Stomach (tissue), 9 donors: ENCODE results near the gene DIPK1A. TPM values are rescaled to one million over a fixed set of nuclear protein-coding genes. Genes with fewer than 3 reads are reported as not detected.

Experiments
- DNase-seq, 2 donors: peaks; one replicate each; pipeline versions ENCODE4 v3.0.0 to v3.0.0-alpha.2; 2013 to 2019
- H3K27ac ChIP-seq, 5 donors: fragments of 200-600 bp in 4 of 5; sonication (generic) in 4 of 5; one replicate each; pipeline ENCODE4 v1.5.1; 2013 to 2019; ENCODE audit warnings: mild to moderate bottlenecking in 1 of 5, moderate library complexity in 1 of 5
- H3K27me3 ChIP-seq, 3 donors: fragments of 200-600 bp; sonication (generic); one replicate each; pipeline ENCODE4 v1.5.1; 2017 to 2019; ENCODE audit warnings: mixed run types in 1 of 3
- H3K36me3 ChIP-seq, 4 donors: fragments of 200-600 bp; sonication (generic); 1 replicate in 3 of 4; 2 replicates in 1 of 4; pipeline ENCODE4 v1.5.1; 2016 to 2019
- H3K4me1 ChIP-seq, 4 donors: fragments of 200-600 bp; sonication (generic); one replicate each; pipeline ENCODE4 v1.5.1; 2016 to 2019
- H3K4me3 ChIP-seq, 4 donors: fragments of 200-600 bp; sonication (generic) in 3 of 4; one replicate each; pipeline ENCODE4 v1.5.1; 2016 to 2019; ENCODE audit warnings: mild to moderate bottlenecking in 1 of 4
- H3K9me3 ChIP-seq, 4 donors: fragments of 200-600 bp; sonication (generic); one replicate each; pipeline ENCODE4 v1.5.1; 2016 to 2019
- EP300 ChIP-seq: sonication (generic); formaldehyde crosslinking; IDR thresholded peaks from one replicate; pipeline ENCODE4 v1.6.1; 2017; ENCODE audit warnings: antibody characterized with exemption
- POLR2A ChIP-seq, 4 donors: fragments of 450-650 bp; IDR thresholded peaks; one replicate each; pipeline ENCODE4 v1.6.1; 2016; ENCODE audit warnings: antibody characterized with exemption in 4 of 4, control low read depth in 2 of 4, mild to moderate bottlenecking in 1 of 4, moderate library complexity in 1 of 4
- POLR2AphosphoS5 ChIP-seq, 3 donors: sonication (generic); formaldehyde crosslinking; IDR thresholded peaks; one replicate each; pipeline ENCODE4 v1.6.1; 2016; ENCODE audit warnings: antibody characterized with exemption in 3 of 3
- WGBS, 5 donors: extraction: QIAGEN DNeasy Blood & Tissue Kit in 3 of 5; methylation state at CpG; one replicate each; pipeline versions ENCODE4 v1.1.5 to v1.1.7; 2013 to 2018; 5-methylcytosine and 5-hydroxymethylcytosine counted together
- intact Hi-C: fragments of 100-400 bp; cut with DNase I; formaldehyde crosslinking; loops from one replicate; pipeline ENCODE4 v1.15.1; 2023; ENCODE audit warnings: low total_unique reads
- polyA plus RNA-seq, 3 donors: library from polyadenylated mRNA; stranded (reverse); fragments of 200-250 nt; gene quantifications; one replicate each; pipeline ENCODE4 v1.2.3, GENCODE V29; 2013
- total RNA-seq, 5 donors: library from RNA; depleted of rRNA; stranded (reverse); fragments of >200 nt; gene quantifications; one replicate each; pipeline versions ENCODE4 v1.1.0 to v1.2.3, GENCODE V29; 2014 to 2016
- TF ChIP-seq, protein P1 (sequence below), 7 experiments: fragments of 450-650 bp in 4 of 7; fragments of 200-600 bp in 3 of 7; sonication (generic) in 3 of 7; IDR thresholded peaks; one replicate each; pipeline ENCODE4 v1.5.1; 2016 to 2019; ENCODE audit warnings: antibody characterized with exemption in 7 of 7, control low read depth in 2 of 7, mild to moderate bottlenecking in 1 of 7
- donor health status: healthy with polysubstance abuse.
- donor health status: Bipolar disorder and iron deficiency.
- donor health status: healthy.

DIPK1A gene
- total and polyA plus RNA-seq, 8 donors = 2.0 to 15.5 (median 5.0) TPM

DNA sequence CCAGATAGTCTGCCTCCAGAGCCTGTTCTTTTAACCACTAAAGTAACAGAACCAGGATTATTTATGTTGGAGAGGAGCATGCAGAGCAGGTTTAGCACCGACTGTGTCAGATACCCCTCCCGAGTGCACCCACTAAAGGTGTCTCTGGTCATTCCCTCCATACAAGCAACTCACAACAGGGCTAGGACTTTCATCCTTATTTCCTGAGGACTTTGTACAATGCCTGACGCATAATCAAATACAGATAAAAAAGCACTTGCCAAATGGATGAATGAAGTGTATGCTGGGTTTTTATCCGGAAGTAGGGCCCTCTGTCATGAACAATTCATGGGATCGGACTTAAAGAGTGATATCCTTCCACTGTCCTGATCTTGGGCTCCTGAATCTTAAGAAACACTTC lies 103.4 kb downstream of the DIPK1A start:
- peak in 1 of 2 donors; percentile 55 for DNase-seq
- TF ChIP-seq, protein P1, sequence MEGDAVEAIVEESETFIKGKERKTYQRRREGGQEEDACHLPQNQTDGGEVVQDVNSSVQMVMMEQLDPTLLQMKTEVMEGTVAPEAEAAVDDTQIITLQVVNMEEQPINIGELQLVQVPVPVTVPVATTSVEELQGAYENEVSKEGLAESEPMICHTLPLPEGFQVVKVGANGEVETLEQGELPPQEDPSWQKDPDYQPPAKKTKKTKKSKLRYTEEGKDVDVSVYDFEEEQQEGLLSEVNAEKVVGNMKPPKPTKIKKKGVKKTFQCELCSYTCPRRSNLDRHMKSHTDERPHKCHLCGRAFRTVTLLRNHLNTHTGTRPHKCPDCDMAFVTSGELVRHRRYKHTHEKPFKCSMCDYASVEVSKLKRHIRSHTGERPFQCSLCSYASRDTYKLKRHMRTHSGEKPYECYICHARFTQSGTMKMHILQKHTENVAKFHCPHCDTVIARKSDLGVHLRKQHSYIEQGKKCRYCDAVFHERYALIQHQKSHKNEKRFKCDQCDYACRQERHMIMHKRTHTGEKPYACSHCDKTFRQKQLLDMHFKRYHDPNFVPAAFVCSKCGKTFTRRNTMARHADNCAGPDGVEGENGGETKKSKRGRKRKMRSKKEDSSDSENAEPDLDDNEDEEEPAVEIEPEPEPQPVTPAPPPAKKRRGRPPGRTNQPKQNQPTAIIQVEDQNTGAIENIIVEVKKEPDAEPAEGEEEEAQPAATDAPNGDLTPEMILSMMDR (IDR thresholded peaks at IDR 0.05) = no peak
- TF ChIP-seq POLR2AphosphoS5 (IDR thresholded peaks at IDR 0.05) = peak in 1 of 3 donors; percentile 8
- TF ChIP-seq POLR2A (IDR thresholded peaks at IDR 0.05) = no peak
- TF ChIP-seq EP300 = no peak
- WGBS, 5 donors = 31 to 56% (median 45%) methylated on average over 5 of the region's 5 CpGs
- Histone ChIP-seq H3K27ac (peak overlapping the region in 3 of 5 donors; percentile 20 to 55 (median 40)), H3K36me3 (no peaks in the 10 kb centered on the region), H3K4me3 (no peak overlapping the region), H3K27me3 (no peaks in the 10 kb centered on the region), H3K4me1 (peaks cover 0 to 24% (median 0%) of the 10 kb centered on the region in 4 donors), H3K9me3 (no peaks in the 10 kb centered on the region)
- intact Hi-C loops = loop anchor here (5.0 kb wide), 1 partner anchor 134 kb away; no protein-coding TSS in a partner anchor

DNA sequence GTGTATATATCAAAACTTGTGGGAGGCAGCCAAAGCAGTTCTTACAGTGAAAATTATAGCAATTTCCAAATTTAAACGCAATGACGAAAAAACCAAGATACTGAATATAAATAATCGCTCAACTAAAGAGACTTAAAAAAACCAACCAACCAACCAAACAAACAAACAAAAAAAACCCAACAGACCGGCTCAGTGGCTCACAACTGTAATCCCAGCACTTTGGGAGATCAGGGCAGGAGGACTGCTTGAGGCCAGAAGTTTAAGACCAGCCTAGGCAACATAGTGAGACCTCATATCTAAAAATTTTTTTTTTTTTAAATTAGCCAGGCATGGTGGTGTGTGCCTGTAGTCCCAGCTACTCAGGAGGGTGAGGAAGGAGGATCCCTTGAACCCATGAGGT lies 106.0 kb downstream of the DIPK1A start:
- TF ChIP-seq EP300 (no peak), POLR2AphosphoS5 (IDR thresholded peaks at IDR 0.05) (no peak), POLR2A (IDR thresholded peaks at IDR 0.05) (no peak)
- TF ChIP-seq, protein P1 (IDR thresholded peaks at IDR 0.05) = no peak
- Histone ChIP-seq H3K4me3 (no peak overlapping the region), H3K36me3 (peaks cover 0 to 2% (median under 1%) of the 10 kb centered on the region in 4 donors), H3K27me3 (no peaks in the 10 kb centered on the region), H3K4me1 (peaks cover 0 to 24% (median 3%) of the 10 kb centered on the region in 4 donors), H3K9me3 (no peaks in the 10 kb centered on the region), H3K27ac (no peak overlapping the region)
- intact Hi-C loops = loop anchor here (5.0 kb wide), 1 partner anchor 137 kb away; no protein-coding TSS in a partner anchor
- DNase-seq = no peak
- 82 to 98% (median 97%) methylated on average over 4 of the region's 4 CpGs for WGBS, 5 donors

DNA sequence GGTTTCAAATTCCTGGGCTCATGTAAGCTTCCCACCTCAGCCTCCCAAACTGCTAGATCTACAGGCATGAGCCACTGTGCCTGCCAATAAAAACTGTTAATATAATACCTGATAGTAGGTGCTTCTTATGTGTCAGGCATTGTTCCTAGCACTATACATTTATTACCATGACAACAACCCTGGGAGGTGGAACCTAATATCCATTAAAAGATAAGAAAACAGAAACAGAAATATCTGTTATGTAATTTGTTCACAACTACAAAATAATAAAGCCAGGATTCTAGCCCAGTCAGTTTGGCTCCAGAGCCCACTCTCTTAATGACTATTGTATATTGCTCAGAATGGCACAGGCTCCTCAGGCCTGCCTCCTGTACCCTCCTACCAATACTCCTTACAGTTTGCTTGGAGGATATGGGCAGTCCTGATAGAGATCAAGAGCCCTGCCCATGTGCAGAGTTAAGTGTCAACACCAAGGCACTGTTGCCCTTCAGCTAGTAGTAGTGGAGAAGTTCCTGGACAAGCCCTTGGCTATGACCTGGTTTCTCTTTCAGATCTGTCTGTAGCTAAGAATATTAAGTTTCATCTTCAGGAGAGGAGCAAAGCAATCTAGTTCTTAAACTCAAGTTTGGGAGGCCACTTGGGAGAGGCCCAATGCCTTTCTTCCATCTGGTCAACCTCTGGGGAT lies 107.0 kb downstream of the DIPK1A start:
- peak in 1 of 3 donors; percentile 19 for TF ChIP-seq POLR2AphosphoS5 (IDR thresholded peaks at IDR 0.05)
- no peak for TF ChIP-seq POLR2A (IDR thresholded peaks at IDR 0.05)
- Histone ChIP-seq H3K27me3 (no peaks in the 10 kb centered on the region), H3K9me3 (no peaks in the 10 kb centered on the region), H3K36me3 (peaks cover 0 to 12% (median 10%) of the 10 kb centered on the region in 4 donors), H3K4me1 (peaks cover 0 to 19% (median 3%) of the 10 kb centered on the region in 4 donors), H3K4me3 (no peak overlapping the region), H3K27ac (peak overlapping the region in 2 of 5 donors; percentile 17 to 24)
- DNase-seq = peak in 1 of 2 donors; percentile 18
- intact Hi-C loops = no loop called here

DNA sequence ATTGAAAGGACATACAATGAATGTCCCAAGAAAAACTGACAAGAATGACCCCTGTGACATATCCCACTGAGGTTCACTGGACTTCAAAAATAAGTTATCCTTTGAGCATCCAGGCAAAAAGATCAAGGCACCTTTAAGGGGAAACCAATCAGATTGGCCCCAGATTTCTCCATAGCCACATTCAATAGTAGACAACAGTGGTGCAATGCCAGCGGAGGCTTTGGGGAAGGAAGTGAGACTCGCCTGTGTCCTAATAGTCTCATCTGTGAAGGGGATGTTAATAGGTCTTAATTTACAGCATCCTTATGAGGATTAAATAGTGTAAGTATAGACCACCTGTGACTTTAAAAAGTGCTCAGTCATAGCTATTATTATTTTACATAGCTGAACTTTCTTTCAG lies 108.0 kb downstream of the DIPK1A start:
- no peaks in the 10 kb centered on the region for H3K27me3 ChIP-seq
- TF ChIP-seq EP300 (no peak), POLR2AphosphoS5 (IDR thresholded peaks at IDR 0.05) (no peak), POLR2A (IDR thresholded peaks at IDR 0.05) (no peak)
- TF ChIP-seq, protein P1 (IDR thresholded peaks at IDR 0.05) = no peak
- H3K36me3 ChIP-seq = peaks cover 0 to 15% (median 13%) of the 10 kb centered on the region in 4 donors
- 79 to 90% (median 85%) methylated on average over 2 of the region's 2 CpGs for WGBS, 5 donors
- H3K27ac ChIP-seq = no peak overlapping the region
- H3K4me1 ChIP-seq = peaks cover 0 to 10% (median 3%) of the 10 kb centered on the region in 4 donors
- H3K4me3 ChIP-seq = no peak overlapping the region
- intact Hi-C loops = no loop called here
- DNase-seq = no peak
- H3K9me3 ChIP-seq = no peaks in the 10 kb centered on the region

DNA sequence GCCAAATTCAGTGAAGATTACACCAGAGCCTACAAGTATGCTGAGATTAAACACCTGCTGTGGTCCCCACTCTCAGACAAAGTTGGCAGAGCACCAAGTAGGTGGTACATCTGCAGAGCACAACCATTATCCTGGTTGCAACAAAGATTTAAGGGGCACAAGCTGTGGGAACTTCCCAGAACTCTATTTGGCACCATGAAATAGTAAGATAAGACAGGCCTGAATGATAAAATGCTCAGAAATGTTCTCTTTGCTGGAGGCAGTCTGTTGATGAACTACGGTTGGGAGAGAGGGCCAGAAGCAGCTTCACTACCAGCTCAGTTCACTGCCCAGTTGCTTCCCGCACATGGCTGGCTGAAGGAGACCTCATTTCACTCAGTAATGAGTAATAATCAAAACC lies 109.5 kb downstream of the DIPK1A start:
- H3K4me3 ChIP-seq = no peak overlapping the region
- H3K27me3 ChIP-seq = no peaks in the 10 kb centered on the region
- intact Hi-C loops = no loop called here
- peaks cover 0 to 6% (median 3%) of the 10 kb centered on the region in 4 donors for H3K4me1 ChIP-seq
- 60 to 78% (median 70%) methylated on average over 2 of the region's 2 CpGs for WGBS, 5 donors
- H3K9me3 ChIP-seq = no peaks in the 10 kb centered on the region
- no peak overlapping the region for H3K27ac ChIP-seq
- peaks cover 0 to 15% (median 13%) of the 10 kb centered on the region in 4 donors for H3K36me3 ChIP-seq
- peak in 1 of 2 donors; percentile 23 for DNase-seq
- TF ChIP-seq POLR2A (IDR thresholded peaks at IDR 0.05) (no peak), POLR2AphosphoS5 (IDR thresholded peaks at IDR 0.05) (no peak), EP300 (no peak)
- TF ChIP-seq, protein P1 (IDR thresholded peaks at IDR 0.05) = no peak
